Measurements from ENCODE around the gene CCDC80. TPM values are rescaled to one million over a fixed set of nuclear protein-coding genes. Genes with fewer than 3 reads are reported as not detected.

CCDC80 gene
- total RNA-seq, 1 donor from 2014 or later = 171 TPM

GRCh38 chr3:112688085-112688769, 47.3 kb upstream of the CCDC80 start:
- no peaks in the 10 kb centered on the region for H3K36me3 ChIP-seq
- no peaks in the 10 kb centered on the region for H3K27me3 ChIP-seq (ENCODE audit: low read depth)
- DNase-seq = no peak
- H3K4me1 ChIP-seq = no peaks in the 10 kb centered on the region
- H3K4me3 ChIP-seq = no peak overlapping the region
- H3K9me3 ChIP-seq (replicated peaks) = peaks cover 3% of the 10 kb centered on the region
- TF ChIP-seq CTCF (IDR thresholded peaks at IDR 0.05; ENCODE audit: borderline replicate concordance) = no peak
- no peak overlapping the region for H3K27ac ChIP-seq (replicated peaks)
- intact Hi-C loops (cut with micrococcal nuclease) = no loop called here

- Histone ChIP-seq H3K27ac (replicated peaks) (no peak overlapping the region), H3K27me3 (ENCODE audit: low read depth) (no peaks in the 10 kb centered on the region), H3K36me3 (no peaks in the 10 kb centered on the region), H3K4me1 (no peaks in the 10 kb centered on the region), H3K4me3 (no peak overlapping the region), H3K9me3 (replicated peaks) (peaks cover 3% of the 10 kb centered on the region)
- intact Hi-C loops (cut with micrococcal nuclease) = no loop called here
- TF ChIP-seq CTCF (IDR thresholded peaks at IDR 0.05; ENCODE audit: borderline replicate concordance) = no peak
- no peak for DNase-seq
Measured at GRCh38 chr3:112687616-112688015, 46.7 kb upstream of the CCDC80 start.

GRCh38 chr3:112687211-112687610, 46.3 kb upstream of the CCDC80 start:
- intact Hi-C loops (cut with micrococcal nuclease) = no loop called here
- no peaks in the 10 kb centered on the region for H3K36me3 ChIP-seq
- no peaks in the 10 kb centered on the region for H3K27me3 ChIP-seq (ENCODE audit: low read depth)
- H3K4me1 ChIP-seq = no peaks in the 10 kb centered on the region
- H3K4me3 ChIP-seq = no peak overlapping the region
- DNase-seq = no peak
- peaks cover 3% of the 10 kb centered on the region for H3K9me3 ChIP-seq (replicated peaks)
- no peak overlapping the region for H3K27ac ChIP-seq (replicated peaks)
- TF ChIP-seq CTCF (IDR thresholded peaks at IDR 0.05; ENCODE audit: borderline replicate concordance) = no peak

- no peaks in the 10 kb centered on the region for H3K27me3 ChIP-seq (ENCODE audit: low read depth)
- no peaks in the 10 kb centered on the region for H3K4me1 ChIP-seq
- intact Hi-C loops (cut with micrococcal nuclease) = no loop called here
- TF ChIP-seq CTCF (IDR thresholded peaks at IDR 0.05; ENCODE audit: borderline replicate concordance) = no peak
- H3K9me3 ChIP-seq (replicated peaks) = peaks cover 3% of the 10 kb centered on the region
- DNase-seq = no peak
- H3K27ac ChIP-seq (replicated peaks) = no peak overlapping the region
- H3K36me3 ChIP-seq = no peaks in the 10 kb centered on the region
- H3K4me3 ChIP-seq = no peak overlapping the region
Measured at GRCh38 chr3:112685956-112686799, 45.2 kb upstream of the CCDC80 start.

GRCh38 chr3:112685420-112685819, 44.5 kb upstream of the CCDC80 start:
- intact Hi-C loops (cut with micrococcal nuclease) = no loop called here
- no peak for DNase-seq
- no peak overlapping the region for H3K27ac ChIP-seq (replicated peaks)
- H3K36me3 ChIP-seq = no peaks in the 10 kb centered on the region
- H3K4me1 ChIP-seq = no peaks in the 10 kb centered on the region
- H3K9me3 ChIP-seq (replicated peaks) = no peaks in the 10 kb centered on the region
- H3K4me3 ChIP-seq = no peak overlapping the region
- H3K27me3 ChIP-seq (ENCODE audit: low read depth) = no peaks in the 10 kb centered on the region
- no peak for TF ChIP-seq CTCF (IDR thresholded peaks at IDR 0.05; ENCODE audit: borderline replicate concordance)

Data from left ventricle myocardium inferior (tissue), 1 donor.